GM19043 (cell line): Measurements from ENCODE around the gene C1R.

Source experiments
- ATAC-seq: cut with Tn5 transposase; IDR thresholded peaks from one replicate; pipeline ENCODE4 v1.9.1; 2021; ENCODE audit warnings: low read depth; ENCODE audit not compliant: unreplicated experiment

C1R gene

DNA sequence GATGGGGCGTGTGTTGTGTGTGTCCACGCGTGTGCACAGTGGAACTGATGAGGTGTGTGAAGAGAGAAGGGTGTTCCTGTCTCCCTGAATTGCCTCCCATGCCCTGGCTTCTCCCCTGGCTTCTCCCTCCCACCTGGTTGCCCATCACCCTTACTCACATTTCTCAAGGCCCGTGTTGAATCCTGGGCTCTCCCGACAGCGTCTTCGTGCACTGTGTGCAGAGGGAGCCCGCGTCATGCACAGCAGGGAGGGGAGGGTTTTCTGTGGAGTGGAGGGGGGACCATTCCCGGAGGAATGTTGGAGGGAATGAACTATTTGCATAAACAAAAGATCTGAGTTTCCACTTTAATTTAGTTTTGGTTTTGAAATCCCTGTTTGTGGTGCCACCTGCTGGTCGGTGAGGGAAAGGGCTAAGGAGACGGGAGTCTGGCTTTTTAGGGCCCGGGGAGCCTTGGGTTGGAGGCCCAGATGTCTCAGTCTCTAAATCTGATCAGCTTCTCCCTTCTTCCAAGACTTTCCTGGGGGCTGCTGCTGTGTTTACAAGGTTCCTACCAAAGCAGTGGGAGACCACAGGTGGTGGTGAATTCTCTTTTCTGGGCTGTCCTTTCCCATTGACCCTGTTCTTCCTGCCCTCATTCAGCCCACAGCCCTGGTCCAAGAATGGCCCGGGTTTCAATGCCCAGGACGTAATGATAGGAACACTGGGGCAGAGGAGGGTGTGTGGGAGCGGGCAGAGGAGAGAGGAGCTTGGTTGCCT, at the start of gene C1R:
Gene C1R, minus strand, starts transcription at position 217 of the 757 bp plus-strand sequence. Its CDS starts 57 bp downstream, at position 160.
- ATAC-seq = no peak

DNA sequence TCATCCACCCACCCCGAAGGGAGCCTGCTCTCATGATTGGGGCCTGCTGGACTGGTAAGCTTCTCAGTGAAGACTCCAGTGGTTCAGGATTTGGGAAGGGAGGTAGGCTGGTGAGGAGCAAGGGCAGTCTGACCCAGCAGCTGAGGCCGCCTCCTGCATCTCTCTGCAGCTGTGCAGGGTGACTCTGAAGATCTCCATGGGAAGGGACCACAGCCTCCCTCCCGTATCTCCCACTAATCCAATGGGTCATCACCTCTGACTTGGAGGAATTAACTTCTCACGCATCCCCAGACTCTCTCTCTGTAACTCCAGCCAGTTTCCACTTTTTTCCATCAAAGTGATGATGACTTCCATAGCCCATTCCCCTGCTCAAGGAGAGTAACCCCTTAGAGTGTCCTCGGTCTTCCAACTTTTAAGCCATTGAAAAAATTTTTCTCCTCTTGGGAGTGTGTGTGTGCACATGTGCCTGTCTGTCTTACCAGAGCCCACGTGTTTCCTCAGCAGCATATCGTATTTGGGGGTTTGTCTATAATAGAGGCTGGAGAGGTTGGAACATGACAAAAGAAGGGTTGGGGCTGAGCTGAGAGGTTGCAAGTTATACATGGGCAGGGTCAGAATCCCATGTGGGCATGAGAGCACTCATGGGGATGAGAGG, 49.2 kb upstream of the C1R start:
- no peak for ATAC-seq

DNA sequence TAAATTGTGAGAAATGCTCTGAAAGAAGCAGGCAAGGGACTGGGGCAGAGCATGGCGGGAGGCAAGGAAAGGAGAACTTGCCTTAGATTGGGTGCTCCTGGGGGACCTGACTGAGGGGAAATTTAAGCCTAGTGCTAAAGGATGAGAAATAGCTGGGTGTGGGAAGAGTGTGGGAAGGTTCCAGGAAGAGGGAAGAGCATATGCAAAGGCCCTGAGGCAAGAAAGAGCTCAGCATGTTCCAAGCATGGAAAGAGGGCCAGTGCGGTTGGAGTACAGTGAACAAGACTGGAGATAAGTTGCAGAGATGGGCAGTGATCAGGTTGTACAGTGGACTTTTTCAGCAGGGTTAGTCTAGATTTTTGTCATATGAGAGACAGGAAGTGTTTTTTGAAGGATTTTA, 47.0 kb upstream of the C1R start:
- no peak for ATAC-seq

DNA sequence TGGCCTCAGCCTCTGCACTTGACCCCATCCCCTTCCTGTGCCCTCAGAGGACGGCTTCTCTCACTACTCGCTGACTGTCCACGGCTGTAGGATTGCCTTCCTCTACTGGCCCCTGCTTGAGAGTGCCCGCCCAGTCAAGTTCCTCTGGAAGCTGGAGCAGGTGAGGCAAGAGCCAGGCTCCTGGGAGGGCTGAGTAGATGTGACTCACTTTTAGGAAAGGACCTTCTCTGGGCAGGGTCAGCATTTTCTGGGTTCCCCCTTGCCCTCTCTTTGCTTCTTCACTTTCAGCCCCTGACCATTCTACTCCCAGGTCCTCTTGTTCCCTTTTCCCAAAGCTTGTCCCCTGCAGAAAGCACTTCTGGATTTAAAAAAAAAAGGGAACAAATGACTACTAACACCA, 45.7 kb upstream of the C1R start:
- no peak for ATAC-seq

DNA sequence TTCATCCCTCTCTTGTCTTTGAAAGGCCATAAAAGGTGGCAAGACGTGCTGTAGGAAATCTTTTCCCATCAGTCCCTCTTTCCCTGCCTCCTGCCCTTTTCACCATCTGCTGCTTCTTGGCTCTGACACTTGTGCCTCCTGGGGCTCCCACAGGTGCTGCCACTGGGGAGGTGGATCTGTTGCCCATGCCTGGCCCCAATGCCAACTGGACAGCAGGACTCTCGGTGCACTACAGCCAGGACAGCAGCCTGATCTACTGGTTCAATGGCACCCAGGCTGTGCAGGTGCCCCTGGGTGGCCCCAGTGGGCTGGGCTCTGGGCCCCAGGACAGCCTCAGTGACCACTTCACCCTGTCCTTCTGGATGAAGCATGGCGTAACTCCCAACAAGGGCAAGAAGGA, 44.4 kb upstream of the C1R start:
- ATAC-seq = no peak

DNA sequence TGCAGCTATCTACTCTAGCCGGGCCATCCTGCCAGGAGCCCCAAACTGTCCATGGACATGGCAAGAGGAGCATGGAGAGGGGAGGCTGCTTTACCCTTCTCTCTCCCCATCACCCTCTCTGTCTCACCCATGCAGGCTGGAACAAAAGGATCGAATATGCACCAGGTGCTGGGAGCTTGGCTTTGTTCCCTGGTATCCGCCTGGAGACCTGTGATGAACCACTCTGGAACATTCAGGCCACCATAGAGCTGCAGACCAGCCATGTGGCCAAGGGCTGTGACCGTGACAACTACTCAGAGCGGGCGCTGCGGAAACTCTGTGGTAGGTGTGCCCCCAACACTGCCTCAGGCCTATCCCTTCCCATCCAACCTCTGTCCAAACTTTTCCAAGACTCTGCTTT, 43.8 kb upstream of the C1R start:
- no peak for ATAC-seq

DNA sequence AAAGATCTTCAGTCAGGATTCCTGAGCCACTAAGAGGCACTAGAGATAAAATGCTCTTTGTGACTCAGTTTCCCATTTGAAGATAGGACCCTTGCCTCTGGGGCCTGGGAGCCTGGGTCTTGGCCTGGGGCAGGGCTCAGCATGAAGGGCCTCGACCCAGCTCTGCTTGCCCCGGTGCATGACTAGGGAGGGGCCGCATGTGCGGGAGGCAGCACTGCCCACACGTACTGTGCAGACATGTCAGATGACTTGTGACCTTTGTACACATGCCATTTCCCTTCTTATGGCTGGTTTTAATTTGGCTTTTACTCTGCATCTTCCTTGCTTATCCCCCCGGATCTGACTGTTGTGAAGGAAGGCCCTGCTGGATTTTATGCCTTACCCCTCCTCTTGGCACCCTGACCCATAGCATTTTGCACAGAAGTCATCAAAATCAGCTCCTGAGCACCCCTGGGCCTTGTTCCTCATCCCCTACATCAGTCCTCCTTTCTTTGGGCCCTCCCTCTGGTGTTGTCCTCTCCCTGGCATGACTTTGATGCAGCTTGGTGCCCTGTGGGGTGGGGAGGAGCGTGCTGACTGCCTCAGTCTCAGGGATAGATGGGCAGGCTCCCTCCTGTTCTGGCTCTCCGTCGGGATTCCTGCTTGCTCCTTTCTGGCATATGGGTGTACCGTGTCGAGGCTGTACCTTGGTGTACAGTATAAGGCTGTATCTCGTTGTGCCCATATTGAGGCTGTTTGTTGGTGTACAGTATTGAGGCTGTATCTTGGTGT, 42.3 kb upstream of the C1R start:
- no peak for ATAC-seq

DNA sequence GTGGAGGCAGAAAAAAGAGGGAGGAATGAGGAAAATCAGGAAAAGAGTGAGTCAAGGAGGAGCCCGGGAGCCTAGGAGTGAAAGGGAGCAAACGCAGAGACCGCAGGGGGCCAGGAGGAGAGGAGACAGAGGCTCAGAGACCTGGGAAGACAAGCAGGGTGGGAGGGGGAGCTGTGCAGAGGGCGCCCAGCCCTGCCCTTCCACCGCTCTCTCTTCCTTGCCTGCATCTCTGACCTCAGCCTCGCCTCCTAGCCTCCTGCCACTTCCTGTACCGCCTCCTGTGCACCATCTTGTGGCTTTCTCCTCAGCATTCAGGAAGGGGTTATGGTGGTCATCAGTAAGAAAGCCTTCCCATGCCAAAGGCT, 39.2 kb upstream of the C1R start:
- no peak for ATAC-seq

DNA sequence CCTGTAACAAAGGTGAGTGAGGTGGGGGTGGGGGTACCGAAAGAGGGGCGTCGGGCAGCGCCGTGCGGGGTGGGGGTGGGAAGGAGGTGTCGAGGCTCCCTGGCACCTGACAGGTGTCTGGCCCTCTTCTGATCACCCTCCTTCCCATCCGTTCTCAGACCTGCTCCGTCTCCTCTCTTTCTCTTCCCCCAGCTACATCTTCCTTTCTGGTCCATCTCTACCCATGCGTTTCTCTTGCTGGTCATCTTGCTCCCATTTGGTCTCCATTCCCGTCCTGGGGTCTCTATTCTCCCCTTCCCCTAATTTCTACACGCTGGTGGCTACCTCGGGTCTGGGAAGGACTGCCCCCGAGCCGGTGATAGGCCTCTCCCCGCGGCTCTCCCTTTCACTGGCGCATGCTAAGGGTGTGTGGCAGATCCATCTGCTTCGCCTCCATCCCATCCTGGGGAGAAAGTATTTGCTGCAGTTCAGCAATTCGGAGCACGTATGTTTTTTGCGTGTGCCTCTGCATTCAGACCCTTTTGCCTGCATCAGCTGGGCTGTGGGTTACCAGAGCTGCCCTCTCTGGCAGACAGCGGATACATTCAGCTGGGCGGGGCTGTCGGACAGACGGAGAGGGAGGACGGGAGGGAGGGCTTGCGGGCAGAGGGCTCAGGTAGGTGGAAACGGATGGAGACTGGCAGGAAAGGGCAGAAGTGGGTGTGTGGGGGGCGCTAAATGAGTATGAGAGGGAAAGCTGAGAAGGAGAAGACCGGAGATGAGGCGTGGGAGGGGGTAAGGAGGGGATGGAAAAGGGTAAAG, 38.7 kb upstream of the C1R start:
- ATAC-seq = no peak

DNA sequence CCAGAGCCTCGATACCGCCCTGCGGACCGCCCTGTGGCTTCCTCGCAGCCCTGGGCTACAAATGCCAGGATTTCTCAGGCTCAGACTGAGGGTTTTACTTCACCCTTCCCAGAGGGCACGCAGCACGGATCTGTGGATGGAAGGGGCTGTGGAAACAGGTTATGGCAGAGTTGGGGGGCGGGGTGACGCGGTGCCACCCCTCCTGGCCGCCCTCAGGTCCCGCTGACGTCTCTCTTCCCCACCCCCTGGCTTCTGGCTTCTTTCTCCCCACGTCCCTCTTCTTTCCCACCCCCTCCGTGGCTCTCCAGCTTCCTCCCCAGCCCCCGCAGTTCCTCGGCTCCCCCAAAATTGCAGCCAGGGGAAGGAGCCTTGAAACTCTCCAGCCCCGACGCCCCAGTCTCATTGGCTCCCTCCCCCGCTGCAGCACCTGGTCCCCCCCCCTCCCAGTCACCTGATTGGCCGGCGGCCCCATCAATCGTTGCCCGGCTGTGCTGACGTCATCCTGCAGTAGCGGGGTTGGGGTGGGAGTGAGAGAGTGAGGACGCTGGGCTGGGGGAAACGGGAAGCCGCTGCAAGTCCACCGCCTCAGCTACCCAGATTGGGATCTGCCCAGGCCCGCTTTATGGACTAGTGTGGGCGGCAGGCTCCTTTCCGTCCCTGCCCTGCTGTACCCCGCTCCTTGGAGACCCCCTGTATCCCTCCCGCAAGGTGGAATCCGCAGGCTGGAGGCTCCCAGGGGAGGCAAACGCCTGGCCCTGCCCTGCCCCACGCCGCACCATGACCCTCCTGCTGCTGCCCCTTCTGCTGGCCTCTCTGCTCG, 37.8 kb upstream of the C1R start, which contains the start of gene CLSTN3:
Gene CLSTN3, plus strand, starts transcription at position 500 of the 820 bp plus-strand sequence. Its CDS starts 278 bp downstream, at position 778.
- peak; percentile 56 for ATAC-seq

DNA sequence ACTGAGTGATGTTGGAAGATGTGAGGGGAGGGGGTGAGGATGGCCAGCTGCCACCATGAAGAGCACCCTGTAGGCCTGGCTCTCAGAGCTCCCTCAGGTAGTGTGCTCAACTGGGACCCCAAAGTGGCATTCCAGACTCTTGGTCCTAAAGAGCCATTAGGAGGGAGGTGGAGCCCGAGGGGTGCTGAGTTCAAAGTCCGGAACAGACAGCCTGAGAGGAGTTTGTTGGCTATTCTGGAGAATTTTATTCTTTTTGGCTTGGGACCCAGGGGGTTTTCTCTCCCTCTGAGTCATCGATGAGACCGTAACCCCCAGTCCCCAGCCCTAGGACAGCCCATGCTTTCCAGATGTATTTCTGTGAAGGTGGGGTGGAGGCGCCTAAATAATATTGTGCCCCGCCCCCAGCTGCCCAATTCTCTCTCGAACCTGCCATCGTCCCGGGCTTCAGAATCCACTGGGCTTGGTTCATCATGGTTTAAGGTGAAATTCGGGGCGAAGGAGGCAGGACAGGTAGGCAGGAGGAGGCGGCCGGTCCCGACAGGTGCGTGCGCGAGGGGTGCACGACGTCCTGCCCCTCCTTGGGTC, 37.1 kb upstream of the C1R start:
- ATAC-seq = no peak

DNA sequence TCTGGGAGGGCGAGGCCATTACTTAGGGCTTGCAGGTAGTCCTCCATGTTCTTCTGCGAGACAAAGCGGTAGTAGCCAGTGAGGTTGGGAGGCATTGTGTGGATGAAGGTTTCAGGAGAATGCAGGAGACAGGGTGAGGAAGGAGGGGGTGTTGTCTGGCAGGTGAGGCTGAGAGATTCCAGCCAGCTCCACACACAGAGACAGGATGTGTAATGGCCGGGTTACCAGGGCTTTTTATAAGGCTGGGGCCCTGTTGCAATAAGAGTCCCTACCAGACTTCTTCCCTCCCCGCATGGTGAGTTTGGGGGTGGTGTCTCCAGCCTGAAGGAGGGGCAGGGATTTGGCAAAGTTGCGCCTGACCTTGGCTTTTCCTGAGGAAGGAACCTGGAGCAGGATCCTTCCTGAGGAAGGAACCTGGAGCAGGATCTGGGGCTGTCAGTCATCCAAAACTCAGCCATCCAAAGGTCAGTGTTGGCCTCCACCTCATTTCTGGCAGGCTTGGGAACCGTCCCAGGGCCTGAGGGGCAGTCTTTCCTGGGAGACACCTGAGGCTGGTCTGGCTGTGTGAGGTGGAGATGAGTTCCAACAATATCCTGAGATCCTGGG, 36.5 kb upstream of the C1R start, which contains the start of gene RBP5:
Gene RBP5, minus strand, starts transcription at position 209 of the 606 bp plus-strand sequence. Its CDS starts 114 bp downstream, at position 95.
- ATAC-seq = no peak

DNA sequence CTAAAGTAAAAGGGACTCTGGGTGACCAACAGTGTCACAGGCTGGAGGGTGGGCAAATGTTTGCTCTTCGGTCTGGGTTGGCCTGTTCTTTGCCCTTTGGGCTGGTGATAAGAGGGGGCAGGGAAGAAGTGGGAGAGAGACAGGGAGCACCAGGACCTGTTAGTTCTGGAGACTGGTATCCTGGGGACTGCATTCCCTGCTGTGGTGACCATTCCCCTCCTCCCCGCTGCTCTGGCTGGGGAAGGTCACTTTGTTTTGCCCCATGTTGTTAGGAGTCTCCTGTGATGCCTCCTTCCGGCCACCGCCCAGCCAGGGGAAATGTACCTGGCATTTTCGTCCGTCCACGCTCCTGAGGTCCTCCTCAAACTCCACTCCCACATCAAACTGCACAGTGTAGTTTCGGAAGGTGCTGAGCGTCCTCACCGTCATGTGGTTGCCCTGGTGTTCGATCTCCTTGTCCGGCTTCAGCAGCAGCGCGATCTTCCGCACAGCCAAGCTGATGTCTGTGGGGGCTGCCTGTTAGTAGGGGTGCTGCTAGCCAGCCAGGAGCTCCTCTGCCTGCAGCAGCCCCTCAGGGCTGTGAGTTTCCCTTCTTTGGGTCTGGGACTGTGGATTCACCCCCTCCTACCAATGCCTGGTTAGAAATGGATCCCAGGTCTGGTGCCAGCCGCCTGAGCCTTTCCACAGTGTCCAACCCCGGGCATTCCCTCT, 35.8 kb upstream of the C1R start:
- ATAC-seq = no peak

DNA sequence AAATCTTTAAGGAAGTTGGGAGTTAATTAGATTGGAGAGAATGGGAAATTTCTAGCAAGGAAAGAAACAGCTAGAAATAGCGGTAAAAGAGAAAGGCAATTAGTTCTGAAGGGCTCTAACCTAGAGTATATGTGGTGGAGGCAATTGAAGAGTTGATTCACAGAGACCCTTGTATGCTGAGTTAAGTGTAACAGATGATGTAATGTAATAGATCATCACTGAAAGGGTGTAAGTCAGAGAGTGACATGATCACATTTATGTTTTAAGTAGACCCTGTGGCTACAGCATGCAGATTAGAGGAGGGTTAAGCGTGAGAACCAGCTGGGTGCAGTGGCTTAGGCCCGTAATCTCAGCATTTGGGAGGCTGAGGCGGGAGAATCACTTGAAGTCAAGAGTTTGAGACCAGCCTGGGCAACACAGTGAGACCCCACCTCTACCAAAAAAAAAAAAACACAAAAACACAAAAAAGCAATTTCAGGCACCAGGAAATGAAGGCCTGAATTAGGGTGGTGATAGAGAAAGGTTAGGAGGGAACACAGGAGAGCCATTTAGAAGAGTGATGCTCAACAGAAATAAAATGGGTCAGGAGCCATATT, 33.5 kb upstream of the C1R start:
- ATAC-seq = no peak

DNA sequence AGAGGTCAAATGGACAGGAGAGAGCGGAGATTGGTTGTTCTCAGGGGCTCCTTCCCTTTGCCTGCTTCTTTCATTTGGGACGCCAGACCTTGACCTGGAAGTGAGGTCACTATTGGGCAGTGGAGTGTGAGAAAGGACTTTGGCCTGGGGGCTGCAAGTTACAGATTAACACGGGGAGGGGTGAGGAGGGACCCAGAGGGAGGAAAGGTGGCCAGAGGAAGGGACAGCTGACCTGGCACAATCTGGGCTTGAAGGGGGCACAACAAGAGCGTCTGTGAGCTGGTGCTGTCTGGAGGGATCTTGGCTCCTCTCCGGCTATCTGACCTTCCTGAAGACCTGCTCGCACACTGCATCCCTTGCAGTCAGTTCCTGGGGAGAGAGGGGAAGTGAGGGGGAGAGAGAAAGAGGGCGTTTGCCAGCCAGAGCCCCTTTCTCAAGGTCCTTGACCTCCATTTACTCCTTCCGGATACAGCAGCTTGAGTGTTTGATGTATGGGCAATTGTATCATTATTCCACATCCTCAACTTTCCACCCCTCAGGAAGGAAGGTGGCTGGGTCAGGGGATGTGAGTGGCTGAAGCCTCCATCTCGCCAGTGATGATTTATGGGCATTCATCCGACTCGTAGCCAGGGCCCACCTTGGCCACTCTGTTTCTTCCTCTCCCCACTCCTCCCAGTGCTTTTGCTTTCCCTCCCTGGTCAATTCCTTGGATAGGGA, 31.7 kb upstream of the C1R start:
- no peak for ATAC-seq

DNA sequence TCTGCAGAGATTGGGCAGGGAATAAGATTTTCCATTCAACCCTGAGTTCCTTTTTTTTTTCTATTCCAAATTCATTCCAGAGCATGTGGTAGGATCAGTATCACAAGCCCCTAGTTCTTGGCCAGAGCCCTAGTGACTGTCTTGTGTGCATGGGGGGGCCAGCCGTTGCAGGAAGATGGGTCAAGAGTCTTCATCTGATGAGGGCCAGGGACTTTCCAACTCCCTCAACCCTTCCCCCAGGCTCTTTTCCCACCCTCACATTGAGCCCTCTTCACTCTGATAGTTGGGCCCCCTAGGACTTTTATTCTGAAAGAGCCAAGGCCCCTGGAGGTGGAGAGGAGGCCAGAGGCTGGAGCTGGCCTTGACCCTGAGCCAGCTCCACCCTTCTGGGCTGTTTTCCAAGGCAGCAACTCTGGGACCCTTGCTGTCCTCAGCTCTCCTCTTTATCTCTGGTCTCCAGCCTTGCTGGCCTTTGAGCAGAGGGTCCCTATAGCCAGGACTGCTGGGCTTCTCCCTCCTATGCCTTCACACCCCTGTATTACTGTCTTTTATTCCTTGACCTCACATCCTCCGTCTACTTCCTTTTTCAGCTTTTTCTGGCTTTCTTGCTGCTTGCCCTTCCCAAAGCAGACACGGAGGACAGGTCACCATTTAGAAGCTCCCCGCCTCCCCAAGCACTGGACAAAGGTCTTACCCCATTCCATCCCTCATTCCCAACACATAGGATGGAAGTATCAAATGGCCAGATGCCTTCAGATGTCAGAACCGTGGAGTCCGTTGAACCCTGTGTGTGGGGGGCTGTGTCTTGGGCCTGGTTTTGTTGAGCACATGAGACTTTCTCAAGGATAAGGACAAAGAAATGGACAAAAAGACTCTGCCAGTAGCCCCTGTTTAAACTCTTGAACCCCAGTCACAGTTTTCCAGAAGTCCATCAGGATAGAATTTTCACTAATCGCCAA, 30.8 kb upstream of the C1R start:
- no peak for ATAC-seq
